Left ventricle myocardium inferior (tissue), 1 donor: ENCODE results near the gene FCRLB. TPM values are rescaled to one million over a fixed set of nuclear protein-coding genes. Genes with fewer than 3 reads are reported as not detected.
"Not testable (repeated sequence)": the region's sequence is repeated elsewhere in the genome, so short reads cannot be mapped to it uniquely, and the experiment has no call there.

Experiments
- DNase-seq: peaks from one replicate; pipeline ENCODE4 v3.0.0-alpha.2; 2020
- H3K27ac ChIP-seq: fragments of 200-600 bp; replicated peaks from 2 replicates; pipeline ENCODE4 v1.8.0; 2021
- H3K27me3 ChIP-seq: fragments of 200-600 bp; 2 replicates; pipeline ENCODE4 v1.8.0; 2021; ENCODE audit warnings: low read depth
- H3K36me3 ChIP-seq: fragments of 200-600 bp; 2 replicates; pipeline ENCODE4 v1.8.0; 2021
- H3K4me1 ChIP-seq: fragments of 200-600 bp; 2 replicates; pipeline ENCODE4 v1.8.0; 2021
- H3K4me3 ChIP-seq: fragments of 200-600 bp; 2 replicates; pipeline ENCODE4 v1.8.0; 2021; ENCODE audit warnings: mild to moderate bottlenecking, moderate library complexity
- H3K9me3 ChIP-seq: fragments of 200-600 bp; replicated peaks from 2 replicates; pipeline ENCODE4 v1.8.0; 2021
- CTCF ChIP-seq: fragments of 200-600 bp; IDR thresholded peaks from 2 replicates; pipeline ENCODE4 v1.8.0; 2021; ENCODE audit warnings: antibody characterized with exemption, mild to moderate bottlenecking, borderline replicate concordance
- intact Hi-C: fragments of 100-400 bp; cut with micrococcal nuclease; formaldehyde crosslinking; loops from one replicate; pipeline ENCODE4 v1.11.0; 2022
- total RNA-seq: library from RNA; stranded (reverse); fragmentation: NEBNext Ultra II Directional; extraction: Animal tissue kit (Norgen Biotek cat#: 25700); gene quantifications from one replicate; pipeline ENCODE4 v1.2.1, GENCODE V29; 2021
- donor health status: DM: no; HTN: yes; CAD: no; lungs with severe emphysema.

FCRLB gene
- total RNA-seq, 1 donor from 2014 or later, result 0.33 TPM

GRCh38 chr1:161763522-161764098, 42.3 kb downstream of the FCRLB start:
- H3K27ac ChIP-seq, result no peak overlapping the region
- no peak overlapping the region for H3K4me3 ChIP-seq
- DNase-seq, result no peak
- H3K27me3 ChIP-seq, result no peaks in the 10 kb centered on the region
- TF ChIP-seq CTCF, result peak; percentile 42
- intact Hi-C loops, result no loop called here
- peaks cover 25% of the 10 kb centered on the region for H3K4me1 ChIP-seq
- H3K9me3 ChIP-seq, result no peaks in the 10 kb centered on the region
- peaks cover 10% of the 10 kb centered on the region for H3K36me3 ChIP-seq

- intact Hi-C loops, result no loop called here
- DNase-seq, result peak; percentile 89
- peaks cover 50% of the 10 kb centered on the region for H3K4me1 ChIP-seq
- peak within 1 kb of the TSS; percentile 92 for H3K27ac ChIP-seq
- TF ChIP-seq CTCF, result no peak
- no peaks in the 10 kb centered on the region for H3K9me3 ChIP-seq
- no peaks in the 10 kb centered on the region for H3K36me3 ChIP-seq
- peak within 1 kb of the TSS; percentile 82 for H3K4me3 ChIP-seq
- no peaks in the 10 kb centered on the region for H3K27me3 ChIP-seq
Observed at GRCh38 chr1:161766102-161766981, 45.0 kb downstream of the FCRLB start, which contains the start of gene ATF6. Gene ATF6 (plus strand): TSS chr1:161766320. CDS start chr1:161766361, 41 bp downstream.

- H3K27ac ChIP-seq, result no peak overlapping the region
- H3K4me1 ChIP-seq, result peaks cover 71% of the 10 kb centered on the region
- no peaks in the 10 kb centered on the region for H3K9me3 ChIP-seq
- H3K27me3 ChIP-seq, result no peaks in the 10 kb centered on the region
- no peaks in the 10 kb centered on the region for H3K36me3 ChIP-seq
- DNase-seq, result no peak
- no peak overlapping the region for H3K4me3 ChIP-seq
- no peak for TF ChIP-seq CTCF
- intact Hi-C loops, result no loop called here
Observed at GRCh38 chr1:161768461-161768860, 47.1 kb downstream of the FCRLB start.

- Histone ChIP-seq H3K4me3 (no peak overlapping the region), H3K27me3 (no peaks in the 10 kb centered on the region), H3K27ac (no peak overlapping the region), H3K4me1 (peaks cover 74% of the 10 kb centered on the region), H3K36me3 (no peaks in the 10 kb centered on the region), H3K9me3 (no peaks in the 10 kb centered on the region)
- no peak for DNase-seq
- intact Hi-C loops, result no loop called here
- no peak for TF ChIP-seq CTCF
Observed at GRCh38 chr1:161768986-161769672, 47.8 kb downstream of the FCRLB start.

- H3K9me3 ChIP-seq, H3K36me3 ChIP-seq, H3K4me3 ChIP-seq, intact Hi-C loops, DNase-seq, H3K27me3 ChIP-seq, H3K27ac ChIP-seq: not testable (repeated sequence)
- peaks cover 74% of the 10 kb centered on the region for H3K4me1 ChIP-seq
Observed at GRCh38 chr1:161769673-161770045, 48.3 kb downstream of the FCRLB start.
